ENCODE results near the gene PREX1. TPM values are rescaled to one million over a fixed set of nuclear protein-coding genes. Genes with fewer than 3 reads are reported as not detected.

PREX1 gene
- total RNA-seq, 1 donor from 2014 or later, result 17.7 TPM

DNA sequence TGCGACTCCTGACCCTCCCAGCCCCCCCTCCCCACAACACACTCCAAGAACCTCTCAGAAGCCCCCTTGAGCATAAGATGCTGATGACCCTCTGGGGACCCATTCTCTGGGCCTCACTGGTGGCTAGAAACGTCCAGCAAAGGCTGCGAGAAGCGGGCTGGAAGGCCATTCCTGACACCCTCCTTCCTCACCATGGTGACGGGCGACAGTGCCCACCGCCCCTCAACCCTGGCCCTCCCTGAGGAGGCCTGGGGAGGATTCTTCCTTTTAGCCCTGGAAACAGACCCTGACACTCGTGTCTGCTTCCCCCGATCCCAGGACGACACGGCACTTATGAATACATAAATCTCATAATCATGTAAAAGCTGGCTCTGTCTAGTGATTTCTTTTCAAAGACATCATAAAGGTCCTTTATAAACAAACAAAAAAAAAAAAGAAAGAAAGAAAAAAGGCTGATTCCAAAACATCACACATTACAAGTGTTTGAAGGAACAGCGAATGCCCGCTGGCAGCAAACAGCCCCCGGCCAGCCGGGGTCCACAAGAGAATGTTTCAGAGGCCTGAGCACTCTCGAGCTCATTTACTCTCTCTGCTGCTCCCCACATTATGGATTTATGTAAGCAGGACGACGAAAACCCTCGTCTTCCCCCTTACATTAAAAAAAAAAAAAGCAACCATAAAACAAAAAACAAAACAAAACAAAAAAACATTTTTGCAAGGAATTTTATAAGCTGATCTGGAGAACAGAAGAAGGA is 40.7 kb downstream of the PREX1 start:
- H3K9me3 ChIP-seq, result no peaks in the 10 kb centered on the region
- TF ChIP-seq POLR2AphosphoS5 (IDR thresholded peaks at IDR 0.05; ENCODE audit: insufficient read depth in 1 of 2, low read depth in 1 of 2) (no peak), CTCF (IDR thresholded peaks at IDR 0.05) (no peak), POLR2A (IDR thresholded peaks at IDR 0.05) (no peak)
- H3K4me3 ChIP-seq, result no peak overlapping the region
- no peaks in the 10 kb centered on the region for H3K27me3 ChIP-seq
- intact Hi-C loops (cut with DNase I), result no loop called here
- DNase-seq (ENCODE audit: extremely low spot score in 2 of 2), result no peak
- peak overlapping the region; percentile 45 for H3K27ac ChIP-seq
- peaks cover 28% of the 10 kb centered on the region for H3K4me1 ChIP-seq
- no peaks in the 10 kb centered on the region for H3K36me3 ChIP-seq

GRCh38 chr20:48785801-48786200 is 42.0 kb downstream of the PREX1 start:
- no peak for TF ChIP-seq CTCF (IDR thresholded peaks at IDR 0.05)
- TF ChIP-seq POLR2A (IDR thresholded peaks at IDR 0.05), result no peak
- TF ChIP-seq POLR2AphosphoS5 (IDR thresholded peaks at IDR 0.05; ENCODE audit: insufficient read depth in 1 of 2, low read depth in 1 of 2), result no peak
- peaks cover 14% of the 10 kb centered on the region for H3K4me1 ChIP-seq
- H3K4me3 ChIP-seq, result no peak overlapping the region
- intact Hi-C loops (cut with DNase I), result no loop called here
- no peak overlapping the region for H3K27ac ChIP-seq
- no peaks in the 10 kb centered on the region for H3K9me3 ChIP-seq
- no peaks in the 10 kb centered on the region for H3K27me3 ChIP-seq
- no peak for DNase-seq (ENCODE audit: extremely low spot score in 2 of 2)
- H3K36me3 ChIP-seq, result no peaks in the 10 kb centered on the region

- H3K36me3 ChIP-seq, result no peaks in the 10 kb centered on the region
- H3K4me3 ChIP-seq, result no peak overlapping the region
- H3K9me3 ChIP-seq, result no peaks in the 10 kb centered on the region
- peaks cover 12% of the 10 kb centered on the region for H3K4me1 ChIP-seq
- TF ChIP-seq CTCF (IDR thresholded peaks at IDR 0.05) (no peak), POLR2AphosphoS5 (IDR thresholded peaks at IDR 0.05; ENCODE audit: insufficient read depth in 1 of 2, low read depth in 1 of 2) (no peak), POLR2A (IDR thresholded peaks at IDR 0.05) (no peak)
- H3K27me3 ChIP-seq, result no peaks in the 10 kb centered on the region
- no peak overlapping the region for H3K27ac ChIP-seq
- intact Hi-C loops (cut with DNase I), result no loop called here
- DNase-seq (ENCODE audit: extremely low spot score in 2 of 2), result no peak
Observed at GRCh38 chr20:48785256-48785655, 42.5 kb downstream of the PREX1 start.

DNA sequence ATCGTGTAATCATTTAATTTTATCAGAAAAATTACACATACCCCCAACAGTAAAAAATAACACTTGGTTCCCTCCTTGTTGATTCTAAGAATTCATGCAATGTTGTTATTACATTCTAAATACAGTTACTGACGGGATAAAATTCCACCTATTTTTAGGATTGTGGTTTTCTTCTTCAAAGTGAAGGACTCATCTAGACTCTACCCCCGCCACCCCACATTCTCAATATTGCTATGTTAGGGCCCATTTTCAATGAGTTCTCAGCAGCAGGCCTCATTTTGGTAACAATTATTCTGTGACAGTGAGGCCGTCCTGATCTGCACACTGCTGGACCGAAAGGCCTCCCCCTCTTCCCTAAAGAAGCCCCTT is 43.5 kb downstream of the PREX1 start:
- no peak overlapping the region for H3K27ac ChIP-seq
- TF ChIP-seq CTCF (IDR thresholded peaks at IDR 0.05) (no peak), POLR2A (IDR thresholded peaks at IDR 0.05) (no peak), POLR2AphosphoS5 (IDR thresholded peaks at IDR 0.05; ENCODE audit: insufficient read depth in 1 of 2, low read depth in 1 of 2) (no peak)
- intact Hi-C loops (cut with DNase I), result no loop called here
- peaks cover 12% of the 10 kb centered on the region for H3K4me1 ChIP-seq
- no peaks in the 10 kb centered on the region for H3K9me3 ChIP-seq
- no peaks in the 10 kb centered on the region for H3K36me3 ChIP-seq
- no peaks in the 10 kb centered on the region for H3K27me3 ChIP-seq
- no peak overlapping the region for H3K4me3 ChIP-seq
- DNase-seq (ENCODE audit: extremely low spot score in 2 of 2), result no peak

DNA sequence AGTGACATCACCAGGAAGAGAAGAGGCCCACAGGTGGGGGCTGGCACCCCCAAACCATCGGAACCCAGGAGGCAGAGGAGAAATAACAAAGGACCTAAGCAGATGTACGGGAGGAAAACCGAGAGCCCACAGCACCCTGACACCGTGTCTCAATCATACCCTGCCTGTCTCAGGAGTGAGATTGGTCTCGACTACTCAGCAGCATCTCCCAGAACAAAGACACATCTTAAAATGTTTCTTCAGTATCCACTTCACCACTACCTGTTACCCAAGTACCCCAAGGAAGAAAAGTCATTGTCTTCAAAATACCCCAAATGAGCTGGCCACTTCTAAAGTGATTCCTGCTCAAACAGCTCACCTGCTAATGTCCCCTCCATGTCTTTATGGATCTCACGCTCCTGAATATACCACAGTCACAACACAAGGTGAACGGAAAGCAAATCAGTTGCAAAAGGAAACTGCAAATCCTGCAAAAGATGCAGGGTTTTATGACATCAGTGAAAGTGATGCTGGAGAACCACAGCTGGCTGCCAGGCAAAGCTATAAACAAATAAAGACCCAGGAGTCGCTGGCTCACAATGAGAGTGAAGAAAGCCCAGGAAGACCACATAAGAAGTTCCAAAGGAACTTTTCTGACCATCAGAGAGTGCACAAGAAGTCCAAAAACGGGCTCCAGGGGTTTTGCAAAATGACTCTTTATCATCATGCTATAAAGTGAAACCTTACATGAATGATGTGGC is 44.1 kb downstream of the PREX1 start:
- DNase-seq (ENCODE audit: extremely low spot score in 2 of 2), result no peak
- Histone ChIP-seq H3K4me3 (no peak overlapping the region), H3K4me1 (peaks cover 12% of the 10 kb centered on the region), H3K27ac (no peak overlapping the region), H3K36me3 (no peaks in the 10 kb centered on the region), H3K9me3 (no peaks in the 10 kb centered on the region), H3K27me3 (no peaks in the 10 kb centered on the region)
- TF ChIP-seq CTCF (IDR thresholded peaks at IDR 0.05) (no peak), POLR2A (IDR thresholded peaks at IDR 0.05) (no peak), POLR2AphosphoS5 (IDR thresholded peaks at IDR 0.05; ENCODE audit: insufficient read depth in 1 of 2, low read depth in 1 of 2) (no peak)
- intact Hi-C loops (cut with DNase I), result no loop called here

Data from vagina (tissue), 2 donors.